ENCODE data around the gene NAGLU. TPM values are rescaled to one million over a fixed set of nuclear protein-coding genes. Genes with fewer than 3 reads are reported as not detected.
A peak's percentile ranks its signal among the peaks of the same experiment; 100 is the strongest.

The NAGLU gene
- total and polyA plus RNA-seq, 4 donors = 22.3 to 75.0 (median 40.3) TPM

GRCh38 chr17:42509409-42509808 lies 26.6 kb upstream of the NAGLU start:
- H3K4me1 ChIP-seq (ENCODE audit: control insufficient read depth in 1 of 2, insufficient read depth in 2 of 2, low read length in 2 of 2) = peaks cover 0 to 4% of the 10 kb centered on the region in 2 donors
- H3K9me3 ChIP-seq (ENCODE audit: control insufficient read depth, low read length) = no peaks in the 10 kb centered on the region
- DNase-seq = peak in 1 of 2 donors; percentile 5
- intact Hi-C loops (cut with DNase I) = no loop called here
- H3K36me3 ChIP-seq (ENCODE audit: control insufficient read depth in 1 of 2, insufficient read depth in 2 of 2, low read length in 1 of 2) = peaks cover 2 to 3% of the 10 kb centered on the region in 2 donors
- ATAC-seq (ENCODE audit: low FRiP score) = no peak
- WGBS, 2 donors = 39 to 46% methylated on average over 5 of the region's 5 CpGs
- no peak overlapping the region for H3K4me3 ChIP-seq (ENCODE audit: low read length in 2 of 2)
- H3K27ac ChIP-seq (ENCODE audit: low read depth in 1 of 2, low read length in 2 of 2) = peak overlapping the region in 1 of 2 donors; percentile 41
- no peaks in the 10 kb centered on the region for H3K27me3 ChIP-seq (ENCODE audit: control insufficient read depth in 1 of 2, insufficient read depth in 2 of 2, low read length in 1 of 2)

- no peaks in the 10 kb centered on the region for H3K27me3 ChIP-seq (ENCODE audit: control insufficient read depth in 1 of 2, insufficient read depth in 2 of 2, low read length in 1 of 2)
- ATAC-seq (ENCODE audit: low FRiP score) (no peak), DNase-seq (peak in 1 of 2 donors; percentile 3)
- H3K9me3 ChIP-seq (ENCODE audit: control insufficient read depth, low read length) = no peaks in the 10 kb centered on the region
- intact Hi-C loops (cut with DNase I) = loop anchor here in 1 of 2 donors (5.0 kb wide), 1 partner anchor 43 kb away; no protein-coding TSS in a partner anchor
- H3K27ac ChIP-seq (ENCODE audit: low read depth in 1 of 2, low read length in 2 of 2) = peak overlapping the region in 1 of 2 donors; percentile 47
- H3K36me3 ChIP-seq (ENCODE audit: control insufficient read depth in 1 of 2, insufficient read depth in 2 of 2, low read length in 1 of 2) = peaks cover 0 to 2% of the 10 kb centered on the region in 2 donors
- no peak overlapping the region for H3K4me3 ChIP-seq (ENCODE audit: low read length in 2 of 2)
- 15 to 17% methylated on average over 2 of the region's 2 CpGs for WGBS, 2 donors
- peaks cover 0 to 4% of the 10 kb centered on the region in 2 donors for H3K4me1 ChIP-seq (ENCODE audit: control insufficient read depth in 1 of 2, insufficient read depth in 2 of 2, low read length in 2 of 2)
These were observed 26.2 kb upstream of the NAGLU start for GRCh38 chr17:42509841-42510240.

GRCh38 chr17:42512246-42512645 lies 23.8 kb upstream of the NAGLU start:
- Histone ChIP-seq H3K36me3 (ENCODE audit: control insufficient read depth in 1 of 2, insufficient read depth in 2 of 2, low read length in 1 of 2) (peaks cover 0 to 2% of the 10 kb centered on the region in 2 donors), H3K4me1 (ENCODE audit: control insufficient read depth in 1 of 2, insufficient read depth in 2 of 2, low read length in 2 of 2) (peaks cover 0 to 4% of the 10 kb centered on the region in 2 donors), H3K27ac (ENCODE audit: low read depth in 1 of 2, low read length in 2 of 2) (peak overlapping the region; percentile 6 to 38), H3K4me3 (ENCODE audit: low read length in 2 of 2) (no peak overlapping the region), H3K27me3 (ENCODE audit: control insufficient read depth in 1 of 2, insufficient read depth in 2 of 2, low read length in 1 of 2) (no peaks in the 10 kb centered on the region), H3K9me3 (ENCODE audit: control insufficient read depth, low read length) (no peaks in the 10 kb centered on the region)
- intact Hi-C loops (cut with DNase I) = loop anchor here in 1 of 2 donors (5.0 kb wide), 1 partner anchor 45 kb away; no protein-coding TSS in a partner anchor
- ATAC-seq (ENCODE audit: low FRiP score) (no peak), DNase-seq (peak in 1 of 2 donors; percentile 57)
- WGBS, 2 donors = 74 to 77% methylated on average over 9 of the region's 9 CpGs

- ATAC-seq (ENCODE audit: low FRiP score) = no peak
These were observed 23.2 kb upstream of the NAGLU start for GRCh38 chr17:42512733-42513251.

DNA sequence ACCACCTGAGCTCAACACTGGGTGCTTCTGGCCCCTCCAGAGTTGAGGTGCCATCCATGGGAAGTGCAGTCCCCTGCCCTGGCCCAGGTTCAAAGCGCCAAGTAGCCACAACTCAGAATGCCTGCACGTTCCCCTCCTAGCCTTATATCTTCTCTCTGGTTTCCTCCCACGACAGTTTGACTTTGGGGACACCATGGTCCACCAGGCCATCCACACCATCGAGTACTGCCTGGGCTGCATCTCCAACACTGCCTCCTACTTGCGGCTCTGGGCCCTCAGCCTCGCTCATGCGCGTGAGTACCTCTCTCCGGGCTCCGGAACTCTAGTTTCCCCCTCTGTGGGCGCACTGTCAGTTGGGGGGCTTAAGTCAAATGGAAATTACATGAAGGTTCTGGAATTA lies 22.4 kb upstream of the NAGLU start:
- Histone ChIP-seq H3K4me3 (ENCODE audit: low read length in 2 of 2) (no peak overlapping the region), H3K4me1 (ENCODE audit: control insufficient read depth in 1 of 2, insufficient read depth in 2 of 2, low read length in 2 of 2) (peaks cover 0 to 4% of the 10 kb centered on the region in 2 donors), H3K27ac (ENCODE audit: low read depth in 1 of 2, low read length in 2 of 2) (peak overlapping the region in 1 of 2 donors; percentile 30), H3K36me3 (ENCODE audit: control insufficient read depth in 1 of 2, insufficient read depth in 2 of 2, low read length in 1 of 2) (no peaks in the 10 kb centered on the region), H3K9me3 (ENCODE audit: control insufficient read depth, low read length) (no peaks in the 10 kb centered on the region), H3K27me3 (ENCODE audit: control insufficient read depth in 1 of 2, insufficient read depth in 2 of 2, low read length in 1 of 2) (no peaks in the 10 kb centered on the region)
- ATAC-seq (ENCODE audit: low FRiP score) (no peak), DNase-seq (peak in 1 of 2 donors; percentile 67)
- WGBS, 2 donors = 95 to 96% methylated on average over 11 of the region's 11 CpGs
- intact Hi-C loops (cut with DNase I) = loop anchor here in 1 of 2 donors (5.0 kb wide), 1 partner anchor 46 kb away; no protein-coding TSS in a partner anchor

More at GRCh38 chr17:42512733-42513251, 23.2 kb upstream of the NAGLU start:
- Histone ChIP-seq H3K27me3 (ENCODE audit: control insufficient read depth in 1 of 2, insufficient read depth in 2 of 2, low read length in 1 of 2) (no peaks in the 10 kb centered on the region), H3K9me3 (ENCODE audit: control insufficient read depth, low read length) (no peaks in the 10 kb centered on the region), H3K4me3 (ENCODE audit: low read length in 2 of 2) (no peak overlapping the region), H3K4me1 (ENCODE audit: control insufficient read depth in 1 of 2, insufficient read depth in 2 of 2, low read length in 2 of 2) (peaks cover 0 to 4% of the 10 kb centered on the region in 2 donors), H3K36me3 (ENCODE audit: control insufficient read depth in 1 of 2, insufficient read depth in 2 of 2, low read length in 1 of 2) (peaks cover 0 to under 1% of the 10 kb centered on the region in 2 donors), H3K27ac (ENCODE audit: low read depth in 1 of 2, low read length in 2 of 2) (peak overlapping the region; percentile 6 to 38)
- DNase-seq = peak in 1 of 2 donors; percentile 38
- 39 to 42% methylated on average over 6 of the region's 6 CpGs for WGBS, 2 donors
- intact Hi-C loops (cut with DNase I) = loop anchor here in 1 of 2 donors (5.0 kb wide), 1 partner anchor 45 kb away; no protein-coding TSS in a partner anchor

DNA sequence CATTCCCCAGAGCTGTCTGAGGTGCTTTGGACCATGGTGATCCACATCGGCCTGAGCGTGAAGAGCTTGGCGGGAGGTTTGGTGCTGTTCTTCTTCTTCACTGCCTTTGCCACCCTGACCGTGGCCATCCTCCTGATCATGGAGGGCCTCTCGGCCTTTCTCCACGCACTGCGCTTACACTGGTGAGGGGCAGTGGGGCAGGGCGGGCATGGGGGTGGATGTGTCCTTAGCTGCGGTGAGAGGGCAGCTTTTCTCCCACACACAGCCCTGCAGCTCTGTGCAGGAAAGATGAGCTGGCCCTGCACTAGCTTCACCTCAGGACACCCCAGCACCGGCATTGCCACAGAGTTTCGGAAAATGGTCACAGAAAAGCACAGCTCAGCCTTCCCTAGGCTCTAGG lies 21.8 kb upstream of the NAGLU start:
- no peak overlapping the region for H3K4me3 ChIP-seq (ENCODE audit: low read length in 2 of 2)
- intact Hi-C loops (cut with DNase I) = loop anchor here in 1 of 2 donors (5.0 kb wide), 1 partner anchor 47 kb away; no protein-coding TSS in a partner anchor

GRCh38 chr17:42514867-42515266 lies 21.2 kb upstream of the NAGLU start:
- Histone ChIP-seq H3K36me3 (ENCODE audit: control insufficient read depth in 1 of 2, insufficient read depth in 2 of 2, low read length in 1 of 2) (no peaks in the 10 kb centered on the region), H3K9me3 (ENCODE audit: control insufficient read depth, low read length) (no peaks in the 10 kb centered on the region), H3K4me1 (ENCODE audit: control insufficient read depth in 1 of 2, insufficient read depth in 2 of 2, low read length in 2 of 2) (peaks cover 0 to 8% of the 10 kb centered on the region in 2 donors), H3K27me3 (ENCODE audit: control insufficient read depth in 1 of 2, insufficient read depth in 2 of 2, low read length in 1 of 2) (no peaks in the 10 kb centered on the region), H3K4me3 (ENCODE audit: low read length in 2 of 2) (no peak overlapping the region), H3K27ac (ENCODE audit: low read depth in 1 of 2, low read length in 2 of 2) (no peak overlapping the region)
- peak in 1 of 2 donors; percentile 49 for DNase-seq
- ATAC-seq (ENCODE audit: low FRiP score) = no peak
- intact Hi-C loops (cut with DNase I) = loop anchor here in 1 of 2 donors (5.0 kb wide), 2 partner anchors 48 to 188 kb away; no protein-coding TSS in a partner anchor
- 66 to 70% methylated on average over 8 of the region's 8 CpGs for WGBS, 2 donors

More for the DNA sequence above, 21.8 kb upstream of the NAGLU start:
- DNase-seq = peak in 1 of 2 donors; percentile 59
- ATAC-seq (ENCODE audit: low FRiP score) = no peak
- Histone ChIP-seq H3K9me3 (ENCODE audit: control insufficient read depth, low read length) (no peaks in the 10 kb centered on the region), H3K4me1 (ENCODE audit: control insufficient read depth in 1 of 2, insufficient read depth in 2 of 2, low read length in 2 of 2) (peaks cover 0 to 8% of the 10 kb centered on the region in 2 donors), H3K36me3 (ENCODE audit: control insufficient read depth in 1 of 2, insufficient read depth in 2 of 2, low read length in 1 of 2) (no peaks in the 10 kb centered on the region), H3K27ac (ENCODE audit: low read depth in 1 of 2, low read length in 2 of 2) (no peak overlapping the region), H3K27me3 (ENCODE audit: control insufficient read depth in 1 of 2, insufficient read depth in 2 of 2, low read length in 1 of 2) (no peaks in the 10 kb centered on the region)
- 96 to 97% methylated on average over 11 of the region's 11 CpGs for WGBS, 2 donors

- ATAC-seq (ENCODE audit: low FRiP score) (peak; percentile 68), DNase-seq (peak; percentile 94)
- Histone ChIP-seq H3K9me3 (ENCODE audit: control insufficient read depth, low read length) (no peaks in the 10 kb centered on the region), H3K27me3 (ENCODE audit: control insufficient read depth in 1 of 2, insufficient read depth in 2 of 2, low read length in 1 of 2) (no peaks in the 10 kb centered on the region), H3K4me3 (ENCODE audit: low read length in 2 of 2) (no peak overlapping the region), H3K27ac (ENCODE audit: low read depth in 1 of 2, low read length in 2 of 2) (peak overlapping the region; percentile 91 to 97), H3K36me3 (ENCODE audit: control insufficient read depth in 1 of 2, insufficient read depth in 2 of 2, low read length in 1 of 2) (no peaks in the 10 kb centered on the region), H3K4me1 (ENCODE audit: control insufficient read depth in 1 of 2, insufficient read depth in 2 of 2, low read length in 2 of 2) (peaks cover 0 to 11% of the 10 kb centered on the region in 2 donors)
- intact Hi-C loops (cut with DNase I) = loop anchor here in 1 of 2 donors (5.0 kb wide), 1 partner anchor 190 kb away; no protein-coding TSS in a partner anchor
- WGBS, 2 donors = 9 to 11% methylated on average over 9 of the region's 9 CpGs
These were observed 18.5 kb upstream of the NAGLU start for GRCh38 chr17:42517516-42517915.
